22Rv1 (cell line): ENCODE data around the gene PRUNE2.
A peak's percentile ranks its signal among the peaks of the same experiment; 100 is the strongest.
"Not testable (repeated sequence)": the region's sequence is repeated elsewhere in the genome, so short reads cannot be mapped to it uniquely, and the experiment has no call there.

Source experiments
- H3K27ac ChIP-seq: fragments of 450-650 bp; 2 replicates; pipeline ENCODE4 v1.5.1; 2017
- CTCF ChIP-seq: fragments of 450-650 bp; IDR thresholded peaks from 2 replicates; pipeline ENCODE4 v1.5.1; 2017; ENCODE audit warnings: mild to moderate bottlenecking
- ZFX ChIP-seq: fragments of 450-650 bp; IDR thresholded peaks from 2 replicates; pipeline ENCODE4 v1.6.1; 2017; ENCODE audit warnings: antibody characterized with exemption, borderline replicate concordance

The PRUNE2 gene

GRCh38 chr9:76868897-76869296 lies 37.0 kb downstream of the PRUNE2 start:
- no peak for TF ChIP-seq CTCF
- no peak for TF ChIP-seq ZFX
- no peak overlapping the region for H3K27ac ChIP-seq

- TF ChIP-seq ZFX, result no peak
- no peak for TF ChIP-seq CTCF
- no peak overlapping the region for H3K27ac ChIP-seq
Observed at GRCh38 chr9:76866689-76867088, 39.2 kb downstream of the PRUNE2 start.

GRCh38 chr9:76863832-76864231 lies 42.1 kb downstream of the PRUNE2 start:
- 0 out of 2 replicates have a peak overlapping the region, but pooled peaks have one; percentile 4 for H3K27ac ChIP-seq
- TF ChIP-seq CTCF (no peak), ZFX (no peak)

GRCh38 chr9:76859860-76860259 lies 46.1 kb downstream of the PRUNE2 start:
- no peak overlapping the region for H3K27ac ChIP-seq
- TF ChIP-seq ZFX, result no peak

GRCh38 chr9:76858248-76858647 lies 47.7 kb downstream of the PRUNE2 start:
- not testable (repeated sequence) for H3K27ac ChIP-seq

GRCh38 chr9:76856016-76856415 lies 49.9 kb downstream of the PRUNE2 start:
- H3K27ac ChIP-seq, result no peak overlapping the region
- TF ChIP-seq CTCF (no peak), ZFX (no peak)

- no peak overlapping the region for H3K27ac ChIP-seq
- no peak for TF ChIP-seq CTCF
- no peak for TF ChIP-seq ZFX
Observed at GRCh38 chr9:76855015-76855414, 50.9 kb downstream of the PRUNE2 start.

GRCh38 chr9:76852026-76852425 lies 53.9 kb downstream of the PRUNE2 start:
- no peak overlapping the region for H3K27ac ChIP-seq
- TF ChIP-seq ZFX, result no peak
- no peak for TF ChIP-seq CTCF

GRCh38 chr9:76846297-76846696 lies 59.6 kb downstream of the PRUNE2 start:
- TF ChIP-seq ZFX (no peak), CTCF (no peak)
- no peak overlapping the region for H3K27ac ChIP-seq
